ENCODE data around the gene SHISA7.
A peak's percentile ranks its signal among the peaks of the same experiment; 100 is the strongest.

- no peak for TF ChIP-seq CTCF (IDR thresholded peaks at IDR 0.05)
- peak in 1 of 2 donors; percentile 5 for TF ChIP-seq POLR2A (IDR thresholded peaks at IDR 0.05)
These were observed 58.0 kb downstream of the SHISA7 start for GRCh38 chr19:55384920-55385723.
